H1 (cell line): ENCODE data around the gene GRK5. TPM values are rescaled to one million over a fixed set of nuclear protein-coding genes. Genes with fewer than 3 reads are reported as not detected.

Source experiments
- CTCF ChIA-PET: fragments of 300-600 bp; sonication (Branson Sonifier 250); formaldehyde crosslinking; loops from one replicate; lab custom pipeline; 2021; ENCODE audit not compliant: partially characterized antibody; lab: Charles Lee
- POLR2A ChIA-PET: fragments of 300-600 bp; sonication (Branson Sonifier 250); formaldehyde crosslinking; loops from one replicate; lab custom pipeline; 2021; ENCODE audit warnings: inconsistent platforms; ENCODE audit not compliant: partially characterized antibody; lab: Charles Lee
- DNase-seq, 2 experiments: peaks; one replicate each; pipeline versions ENCODE4 v3.0.0 to v3.0.0-alpha.2; 2010 to 2022; ENCODE audit warnings: low spot score in 2 of 2, low read depth in 1 of 2, mixed read lengths in 1 of 2
- FAIRE-seq: peaks from 2 replicates; lab custom pipeline; 2011; peaks lifted over from hg19 to GRCh38; lab: Jason Lieb, UNC
- H2AFZ ChIP-seq: 2 replicates; pipeline ENCODE4 v1.8.1; 2012; ENCODE audit warnings: low read length, inconsistent platforms
- H2AK5ac ChIP-seq: 2 replicates; pipeline ENCODE4 v1.6.1; 2013; ENCODE audit warnings: low read depth, low read length
- H2BK120ac ChIP-seq: replicated peaks from 2 replicates; pipeline ENCODE3; 2013; ENCODE audit warnings: low read depth, low read length, inconsistent platforms
- H2BK12ac ChIP-seq: 2 replicates; pipeline ENCODE4 v1.6.1; 2013; ENCODE audit warnings: low read depth, low read length
- H2BK15ac ChIP-seq: 2 replicates; pipeline ENCODE4 v1.6.1; 2013; ENCODE audit warnings: low read length
- H2BK20ac ChIP-seq: 2 replicates; pipeline ENCODE4 v1.6.1; 2013; ENCODE audit warnings: low read length
- H2BK5ac ChIP-seq: 2 replicates; pipeline ENCODE4 v1.6.1; 2013; ENCODE audit warnings: low read depth, low read length
- H3K14ac ChIP-seq: 2 replicates; pipeline ENCODE4 v1.6.1; 2013; ENCODE audit warnings: inconsistent platforms; ENCODE audit not compliant: insufficient read length
- H3K18ac ChIP-seq: 2 replicates; pipeline ENCODE4 v1.6.1; 2013; ENCODE audit warnings: low read length; ENCODE audit errors: extremely low read depth
- H3K23ac ChIP-seq: 2 replicates; pipeline ENCODE4 v1.6.1; 2013; ENCODE audit warnings: inconsistent platforms; ENCODE audit not compliant: insufficient read length
- H3K23me2 ChIP-seq: 2 replicates; pipeline ENCODE4 v1.6.1; 2013; ENCODE audit warnings: low read depth, low read length
- H3K27ac ChIP-seq: 2 replicates; pipeline ENCODE4 v1.6.1; 2011; ENCODE audit warnings: low read depth, low read length, inconsistent platforms
- H3K27me3 ChIP-seq, 4 experiments: replicated peaks in 1 of 4; 1 replicate in 1 of 4; 2 replicates in 3 of 4; pipeline versions ENCODE4 v1.6.1 to v1.8.1; 2011 to 2013; ENCODE audit warnings: low read length in 3 of 4, mild to moderate bottlenecking in 3 of 4, inconsistent platforms in 2 of 4, mixed read lengths in 2 of 4, moderate library complexity in 1 of 4; ENCODE audit not compliant: control insufficient read depth in 3 of 4, insufficient read depth in 3 of 4; ENCODE audit errors: extremely low read depth in 1 of 4
- H3K36me3 ChIP-seq, 4 experiments: 2 replicates each; pipeline versions ENCODE4 v1.6.1 to v1.8.1; 2011 to 2013; ENCODE audit warnings: mild to moderate bottlenecking in 4 of 4, low read length in 3 of 4, moderate library complexity in 2 of 4, control low read depth in 1 of 4, inconsistent platforms in 1 of 4; ENCODE audit not compliant: insufficient read depth in 4 of 4, control insufficient read depth in 2 of 4
- H3K4ac ChIP-seq: replicated peaks from 2 replicates; pipeline ENCODE3; 2013; ENCODE audit warnings: low read length, low read depth, mixed read lengths, inconsistent platforms; ENCODE audit not compliant: insufficient read length
- H3K4me1 ChIP-seq, 4 experiments: replicated peaks in 1 of 4; 1 replicate in 1 of 4; 2 replicates in 3 of 4; pipeline versions ENCODE4 v1.6.1 to v1.8.1; 2011 to 2013; ENCODE audit warnings: low read length in 3 of 4, inconsistent platforms in 2 of 4, mixed read lengths in 1 of 4; ENCODE audit not compliant: insufficient read depth in 4 of 4, control insufficient read depth in 3 of 4
- H3K4me2 ChIP-seq, 2 experiments: 2 replicates each; pipeline versions ENCODE4 v1.6.1 to v1.8.1; 2011 to 2013; ENCODE audit warnings: low read depth in 2 of 2, low read length in 2 of 2, control low read depth in 1 of 2, inconsistent platforms in 1 of 2, mild to moderate bottlenecking in 1 of 2; ENCODE audit not compliant: insufficient read depth in 1 of 2
- H3K4me3 ChIP-seq, 4 experiments: fragments of 200-600, 300-600 bp in 1 of 4; sonication (generic), shearing (Covaris generic), sonication (Bioruptor Twin) in 1 of 4; 2 replicates each; pipeline versions ENCODE4 v1.5.1 to v1.8.1; 2011 to 2016; ENCODE audit warnings: low read length in 4 of 4, low read depth in 3 of 4, control low read depth in 2 of 4, inconsistent platforms in 2 of 4, mild to moderate bottlenecking in 2 of 4, mixed read lengths in 1 of 4, moderate library complexity in 1 of 4; ENCODE audit not compliant: insufficient read depth in 2 of 4; ENCODE audit errors: extremely low read depth in 1 of 4
- H3K56ac ChIP-seq: replicated peaks from 2 replicates; pipeline ENCODE3; 2013; ENCODE audit warnings: low read depth, mild to moderate bottlenecking, mixed read lengths, low read length, inconsistent platforms; ENCODE audit not compliant: insufficient read length
- H3K79me1 ChIP-seq: 2 replicates; pipeline ENCODE4 v1.6.1; 2013; ENCODE audit warnings: low read depth, low read length, control low read depth
- H3K79me2 ChIP-seq, 2 experiments: 2 replicates each; pipeline versions ENCODE4 v1.6.1 to v1.8.1; 2012 to 2013; ENCODE audit warnings: low read length in 2 of 2, mild to moderate bottlenecking in 2 of 2, inconsistent platforms in 1 of 2; ENCODE audit not compliant: insufficient read depth in 2 of 2, control insufficient read depth in 1 of 2
- H3K9ac ChIP-seq, 4 experiments: replicated peaks in 1 of 4; 1 replicate in 1 of 4; 2 replicates in 3 of 4; pipeline versions ENCODE4 v1.6.1 to v1.8.1; 2011 to 2013; ENCODE audit warnings: low read depth in 3 of 4, low read length in 3 of 4, control low read depth in 2 of 4, mild to moderate bottlenecking in 2 of 4, moderate library complexity in 2 of 4, inconsistent platforms in 1 of 4; ENCODE audit errors: extremely low read depth in 1 of 4
- H3K9me3 ChIP-seq, 2 experiments: 2 replicates each; pipeline versions ENCODE4 v1.6.1 to v1.8.1; 2012 to 2013; ENCODE audit warnings: mild to moderate bottlenecking in 2 of 2, moderate library complexity in 2 of 2, control low read depth in 1 of 2, inconsistent platforms in 1 of 2, low read depth in 1 of 2, low read length in 1 of 2, mixed read lengths in 1 of 2; ENCODE audit not compliant: insufficient read depth in 2 of 2
- H4K20me1 ChIP-seq, 2 experiments: replicated peaks in 1 of 2; 2 replicates each; pipeline versions ENCODE3 to v1.8.1; 2011 to 2013; ENCODE audit warnings: inconsistent platforms in 2 of 2, low read length in 2 of 2, mild to moderate bottlenecking in 1 of 2; ENCODE audit not compliant: insufficient read depth in 2 of 2, control insufficient read depth in 1 of 2
- H4K5ac ChIP-seq: 2 replicates; pipeline ENCODE4 v1.6.1; 2013; ENCODE audit warnings: low read length, low read depth, mixed read lengths, inconsistent platforms; ENCODE audit not compliant: insufficient read length
- H4K8ac ChIP-seq: 2 replicates; pipeline ENCODE4 v1.8.0; 2013; ENCODE audit warnings: mild to moderate bottlenecking, moderate library complexity, low read length, inconsistent platforms; ENCODE audit not compliant: insufficient read depth; ENCODE audit errors: extremely low read depth
- H4K91ac ChIP-seq: replicated peaks from 2 replicates; pipeline ENCODE3; 2013; ENCODE audit warnings: low read length, mixed read lengths, inconsistent platforms; ENCODE audit not compliant: insufficient read length
- CTCF ChIP-seq, 3 experiments: IDR thresholded peaks; 1 replicate in 2 of 3; 2 replicates in 1 of 3; pipeline versions ENCODE4 v1.5.1 to v1.6.1; 2011; ENCODE audit warnings: low read length in 3 of 3, mild to moderate bottlenecking in 3 of 3, inconsistent platforms in 2 of 3, low read depth in 1 of 3, moderate library complexity in 1 of 3; ENCODE audit not compliant: insufficient read depth in 1 of 3; ENCODE audit errors: control extremely low read depth in 1 of 3
- FOSL1 ChIP-seq: IDR thresholded peaks from 2 replicates; pipeline ENCODE4 v1.6.1; 2011; ENCODE audit warnings: mild to moderate bottlenecking, low read depth, low read length, moderate library complexity; ENCODE audit not compliant: insufficient read depth
- RFX5 ChIP-seq: IDR thresholded peaks from 2 replicates; pipeline ENCODE4 v1.6.1; 2011; ENCODE audit warnings: low read depth, low read length, improper control_type of control experiment, borderline replicate concordance
- WGBS, 2 experiments: shearing (Covaris generic) in 1 of 2; methylation state at CpG; one replicate each; pipeline versions ENCODE4 v1.1.6 to v1.1.7; 2013 to 2015; ENCODE audit warnings: low lambda C conversion rate in 2 of 2, mixed read lengths in 2 of 2, inconsistent platforms in 1 of 2, low coverage in 1 of 2, missing lambda C conversion rate in 1 of 2; ENCODE audit not compliant: insufficient replicate concordance in 2 of 2, insufficient coverage in 1 of 2, insufficient read length in 1 of 2; ENCODE audit errors: extremely low coverage in 1 of 2, missing lambda C conversion rate in 1 of 2; 5-methylcytosine and 5-hydroxymethylcytosine counted together
- polyA plus RNA-seq, 7 experiments: library from polyadenylated mRNA; depleted of rRNA in 3 of 7; stranded (reverse) in 5 of 7; unstranded in 2 of 7; fragments of >200 nt in 5 of 7; fragments of 200-250 nt in 2 of 7; gene quantifications; 1 replicate in 5 of 7; 2 replicates in 1 of 7; 4 replicates in 1 of 7; pipeline versions ENCODE4 v1.2.1 to v1.2.3, GENCODE V29; 2011 to 2013; ENCODE audit warnings: missing spikeins in 2 of 7, mixed read lengths in 2 of 7
- total RNA-seq: library from RNA; stranded (reverse); fragmentation: NEBNext Ultra II Directional; extraction: Animal tissue kit (Norgen Biotek cat#: 25700); gene quantifications from 2 replicates; pipeline ENCODE4 v1.2.1, GENCODE V29; 2021

GRK5 gene
- total and polyA plus RNA-seq, 2 of the 8 experiments (the other 6 are each of a cell fraction or from before 2014, with no cell fraction given) = 0.54 to 2.5 TPM

GRCh38 chr10:119265691-119266090, 58.3 kb downstream of the GRK5 start:
- TF ChIP-seq FOSL1 (no peak), RFX5 (no peak), CTCF (IDR thresholded peaks at IDR 0.05; ENCODE audit: control extremely low read depth in 1 of 3, insufficient read depth in 1 of 3, low read depth in 1 of 3, low read length in 3 of 3) (no peak)
- Histone ChIP-seq H3K9ac (no peak overlapping the region; a peak in 1 of 7 replicates), H4K5ac (no peak overlapping the region), H3K4me1 (peaks cover 0 to 2% (median 0%) of the 10 kb centered on the region in 4 experiments; a peak in 1 of 7 replicates), H3K4me2 (no peak overlapping the region), H4K91ac (no peak overlapping the region), H4K8ac (no peak overlapping the region), H2BK15ac (no peak overlapping the region), H3K36me3 (no peaks in the 10 kb centered on the region; a peak in 1 of 8 replicates), H2AK5ac (no peak overlapping the region), H3K18ac (no peak overlapping the region), H4K20me1 (no peaks in the 10 kb centered on the region), H2BK120ac (no peak overlapping the region), H3K27ac (no peak overlapping the region), H3K23me2 (no peaks in the 10 kb centered on the region), H3K79me1 (no peaks in the 10 kb centered on the region), H3K27me3 (no peaks in the 10 kb centered on the region), H2BK20ac (no peak overlapping the region), H3K79me2 (no peaks in the 10 kb centered on the region), H2BK5ac (no peak overlapping the region), H3K4me3 (no peak overlapping the region), H2BK12ac (no peak overlapping the region), H3K23ac (no peak overlapping the region), H2AFZ (no peak overlapping the region), H3K56ac (no peak overlapping the region), H3K9me3 (peaks cover 3 to 6% of the 10 kb centered on the region in 2 experiments; a peak in 1 of 4 replicates), H3K4ac (no peak overlapping the region), H3K14ac (no peak overlapping the region)
- DNase-seq (no peak), FAIRE-seq (no peak)
- POLR2A ChIA-PET = no interaction called here
- CTCF ChIA-PET = interaction anchor here (0.6 to 1.9 kb wide), 5 partner anchors 8 to 153 kb away, joined by 3 to 9 read pairs (median 4); no protein-coding TSS in a partner anchor
- whole genome bisulfite sequencing, 2 experiments = 90% methylated on average over 6 of the region's 6 CpGs; no CpG with 5 or more reads in 1 of the 2 experiments
